Endothelial cell (in vitro differentiated cells): ENCODE measurements around the gene SF1. TPM values are rescaled to one million over a fixed set of nuclear protein-coding genes. Genes with fewer than 3 reads are reported as not detected.

Experiments
- DNase-seq: peaks from one replicate; pipeline ENCODE4 v3.0.0; 2021; ENCODE audit warnings: low spot score
- H3K27ac Mint-ChIP-seq: one replicate; pipeline ENCODE4 v1.8.0; 2021; ENCODE audit warnings: mixed read lengths, inconsistent platforms; ENCODE audit not compliant: unreplicated experiment
- H3K27me3 Mint-ChIP-seq: one replicate; pipeline ENCODE4 v1.8.0; 2021; ENCODE audit warnings: mild to moderate bottlenecking, moderate library complexity, mixed read lengths, inconsistent platforms; ENCODE audit not compliant: unreplicated experiment
- H3K36me3 Mint-ChIP-seq: one replicate; pipeline ENCODE4 v1.8.0; 2021; ENCODE audit warnings: mild to moderate bottlenecking, low read depth, mixed read lengths, inconsistent platforms; ENCODE audit not compliant: unreplicated experiment
- H3K4me1 Mint-ChIP-seq: one replicate; pipeline ENCODE4 v1.8.0; 2021; ENCODE audit warnings: mild to moderate bottlenecking, mixed read lengths, inconsistent platforms; ENCODE audit not compliant: unreplicated experiment
- H3K4me3 Mint-ChIP-seq: one replicate; pipeline ENCODE4 v1.8.0; 2021; ENCODE audit warnings: mild to moderate bottlenecking, mixed read lengths, inconsistent platforms; ENCODE audit not compliant: unreplicated experiment
- H3K9me3 Mint-ChIP-seq: one replicate; pipeline ENCODE4 v1.8.0; 2021; ENCODE audit warnings: mixed read lengths, inconsistent platforms; ENCODE audit not compliant: unreplicated experiment
- total RNA-seq: library from RNA; stranded (reverse); fragmentation: NEBNext Ultra II Directional; extraction: Animal tissue kit (Norgen Biotek cat#: 25700); gene quantifications from one replicate; pipeline ENCODE4 v1.2.1, GENCODE V29; 2021; ENCODE audit not compliant: unreplicated experiment
- TF ChIP-seq, protein P1 (sequence below): fragments of 200-600 bp; sonication (generic); IDR thresholded peaks from one replicate; pipeline ENCODE4 v1.5.0; 2021; ENCODE audit warnings: antibody characterized with exemption; ENCODE audit not compliant: unreplicated experiment

SF1 gene
- total RNA-seq, 1 donor from 2014 or later, result 322 TPM

DNA sequence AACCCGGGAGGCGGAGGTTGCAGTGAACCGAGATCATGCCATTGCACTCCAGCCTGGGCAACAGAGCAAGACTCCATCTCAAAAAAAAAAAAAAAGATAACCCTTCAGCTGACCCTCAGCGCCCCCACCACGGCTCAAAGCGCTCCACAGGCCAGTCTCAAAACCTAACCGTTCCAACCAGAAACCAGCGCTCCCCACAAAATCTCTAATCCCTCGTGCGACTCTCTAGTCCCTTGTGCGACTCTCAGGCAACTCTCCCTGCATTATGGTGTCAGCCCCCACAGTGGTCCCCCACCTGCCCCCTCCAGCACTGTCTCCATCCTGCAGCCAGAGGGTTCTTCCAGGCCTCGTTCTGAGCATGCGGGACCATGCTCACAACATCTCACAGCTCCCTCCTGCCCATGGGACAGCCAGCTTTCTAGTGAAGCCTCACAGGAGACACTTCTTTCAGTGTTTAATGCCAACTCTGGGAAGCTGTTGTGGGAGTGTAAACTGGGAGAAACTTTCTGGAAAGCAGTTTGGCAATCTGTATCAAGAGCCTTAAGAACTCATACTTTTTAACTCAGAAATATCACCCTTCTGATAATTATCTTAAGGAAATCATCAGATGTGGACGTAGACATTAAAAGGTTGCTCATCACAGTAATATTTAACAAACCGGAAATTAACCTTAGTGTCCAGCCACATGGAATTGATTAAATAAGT, 30.2 kb downstream of the SF1 start:
- TF ChIP-seq, protein P1, sequence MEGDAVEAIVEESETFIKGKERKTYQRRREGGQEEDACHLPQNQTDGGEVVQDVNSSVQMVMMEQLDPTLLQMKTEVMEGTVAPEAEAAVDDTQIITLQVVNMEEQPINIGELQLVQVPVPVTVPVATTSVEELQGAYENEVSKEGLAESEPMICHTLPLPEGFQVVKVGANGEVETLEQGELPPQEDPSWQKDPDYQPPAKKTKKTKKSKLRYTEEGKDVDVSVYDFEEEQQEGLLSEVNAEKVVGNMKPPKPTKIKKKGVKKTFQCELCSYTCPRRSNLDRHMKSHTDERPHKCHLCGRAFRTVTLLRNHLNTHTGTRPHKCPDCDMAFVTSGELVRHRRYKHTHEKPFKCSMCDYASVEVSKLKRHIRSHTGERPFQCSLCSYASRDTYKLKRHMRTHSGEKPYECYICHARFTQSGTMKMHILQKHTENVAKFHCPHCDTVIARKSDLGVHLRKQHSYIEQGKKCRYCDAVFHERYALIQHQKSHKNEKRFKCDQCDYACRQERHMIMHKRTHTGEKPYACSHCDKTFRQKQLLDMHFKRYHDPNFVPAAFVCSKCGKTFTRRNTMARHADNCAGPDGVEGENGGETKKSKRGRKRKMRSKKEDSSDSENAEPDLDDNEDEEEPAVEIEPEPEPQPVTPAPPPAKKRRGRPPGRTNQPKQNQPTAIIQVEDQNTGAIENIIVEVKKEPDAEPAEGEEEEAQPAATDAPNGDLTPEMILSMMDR, result no peak
- H3K4me3 Mint-ChIP-seq, result peak overlapping the region; percentile 31
- peak overlapping the region; percentile 9 for H3K27ac Mint-ChIP-seq
- H3K4me1 Mint-ChIP-seq, result peaks cover 6% of the 10 kb centered on the region
- no peak for DNase-seq
- H3K27me3 Mint-ChIP-seq, result peaks cover 15% of the 10 kb centered on the region
- H3K9me3 Mint-ChIP-seq, result no peaks in the 10 kb centered on the region
- no peaks in the 10 kb centered on the region for H3K36me3 Mint-ChIP-seq

DNA sequence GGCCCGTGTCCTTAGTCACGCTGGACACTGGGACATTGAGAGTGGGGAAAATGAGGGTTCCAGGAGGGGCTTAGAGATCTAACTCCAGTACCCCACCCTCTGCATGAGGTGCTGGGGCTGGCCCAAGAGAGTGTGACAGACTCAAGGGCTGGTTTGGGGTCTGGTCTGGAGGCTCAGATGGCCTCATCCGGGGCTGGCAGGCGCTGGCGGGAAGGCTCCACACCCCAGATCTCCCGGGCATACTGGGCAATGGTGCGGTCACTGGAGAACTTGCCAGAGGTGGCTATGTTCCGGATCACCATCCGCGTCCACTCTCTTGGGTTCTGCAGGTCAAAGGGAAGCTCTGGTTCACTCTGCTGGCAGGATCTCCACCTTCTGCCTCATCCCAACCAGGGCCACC, 31.9 kb downstream of the SF1 start:
- peaks cover 12% of the 10 kb centered on the region for H3K27me3 Mint-ChIP-seq
- peaks cover 12% of the 10 kb centered on the region for H3K4me1 Mint-ChIP-seq
- no peak overlapping the region for H3K27ac Mint-ChIP-seq
- peak overlapping the region; percentile 51 for H3K4me3 Mint-ChIP-seq
- TF ChIP-seq, protein P1, result no peak
- no peaks in the 10 kb centered on the region for H3K9me3 Mint-ChIP-seq
- DNase-seq, result no peak
- H3K36me3 Mint-ChIP-seq, result peaks cover 4% of the 10 kb centered on the region

DNA sequence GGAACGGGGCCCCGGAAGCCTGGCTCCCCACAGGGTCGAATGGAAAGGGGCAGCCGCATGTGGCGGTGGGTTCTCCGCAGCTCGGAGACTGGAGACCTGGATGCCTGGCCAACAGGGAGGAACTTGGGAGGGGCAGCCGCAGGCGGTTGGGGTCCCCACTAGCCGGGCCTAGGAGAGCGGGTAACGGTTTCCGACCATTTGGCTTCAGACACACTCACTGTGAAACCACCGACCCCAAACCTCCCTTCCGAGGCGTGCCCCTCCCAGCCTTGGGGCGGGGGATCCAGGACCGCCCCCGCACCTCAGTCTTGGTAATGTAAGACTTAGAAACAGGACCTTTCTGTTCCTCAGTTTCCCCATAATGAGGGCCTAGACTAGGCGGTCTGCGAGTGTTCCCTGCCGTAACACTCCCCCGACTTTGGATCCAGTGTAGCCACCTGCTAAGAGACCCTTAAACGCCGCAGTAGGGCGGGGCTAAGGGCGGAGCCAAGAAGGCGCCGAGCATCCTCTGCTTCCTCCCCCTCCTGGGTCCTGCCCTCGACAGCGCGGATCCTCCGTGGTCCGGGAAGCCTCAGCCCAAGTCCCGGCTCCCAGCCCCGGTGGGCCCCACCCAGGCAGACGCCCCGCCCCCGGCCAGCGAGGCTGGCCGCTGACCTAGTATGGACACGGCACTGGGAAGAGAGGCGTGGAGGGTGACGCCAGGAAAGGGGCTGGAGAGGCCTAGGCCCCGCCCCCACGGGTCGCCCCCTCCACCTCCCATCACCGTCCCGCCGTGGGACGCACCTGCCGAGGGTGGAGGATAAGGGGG, 32.6 kb downstream of the SF1 start:
- H3K27me3 Mint-ChIP-seq, result peaks cover 15% of the 10 kb centered on the region
- H3K4me3 Mint-ChIP-seq, result peak overlapping the region; percentile 94
- TF ChIP-seq, protein P1, result no peak
- peak overlapping the region; percentile 97 for H3K27ac Mint-ChIP-seq
- H3K4me1 Mint-ChIP-seq, result peaks cover 16% of the 10 kb centered on the region
- H3K36me3 Mint-ChIP-seq, result peaks cover 5% of the 10 kb centered on the region
- no peaks in the 10 kb centered on the region for H3K9me3 Mint-ChIP-seq
- peak; percentile 87 for DNase-seq

DNA sequence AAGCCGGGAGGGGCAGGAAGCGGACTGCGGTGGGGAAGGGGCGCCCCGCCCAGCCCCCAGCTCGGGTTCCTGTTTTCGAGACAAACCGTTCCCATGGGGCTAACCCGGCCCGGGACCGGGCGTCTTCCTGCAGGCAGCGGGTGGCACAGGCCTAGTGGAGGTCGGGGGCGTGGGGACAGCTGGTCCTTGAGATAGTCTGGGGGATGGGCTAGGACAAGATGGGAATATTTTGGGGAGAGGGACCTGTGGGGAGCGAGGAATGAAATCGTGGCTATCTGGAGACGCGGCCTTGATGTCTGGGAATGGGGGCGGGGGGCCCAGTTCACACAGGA, 33.2 kb downstream of the SF1 start:
- H3K27ac Mint-ChIP-seq, result peak overlapping the region; percentile 97
- peak; percentile 76 for DNase-seq
- peaks cover 21% of the 10 kb centered on the region for H3K4me1 Mint-ChIP-seq
- peaks cover 11% of the 10 kb centered on the region for H3K36me3 Mint-ChIP-seq
- H3K4me3 Mint-ChIP-seq, result peak overlapping the region; percentile 94
- no peaks in the 10 kb centered on the region for H3K9me3 Mint-ChIP-seq
- TF ChIP-seq, protein P1, result no peak
- peaks cover 14% of the 10 kb centered on the region for H3K27me3 Mint-ChIP-seq

DNA sequence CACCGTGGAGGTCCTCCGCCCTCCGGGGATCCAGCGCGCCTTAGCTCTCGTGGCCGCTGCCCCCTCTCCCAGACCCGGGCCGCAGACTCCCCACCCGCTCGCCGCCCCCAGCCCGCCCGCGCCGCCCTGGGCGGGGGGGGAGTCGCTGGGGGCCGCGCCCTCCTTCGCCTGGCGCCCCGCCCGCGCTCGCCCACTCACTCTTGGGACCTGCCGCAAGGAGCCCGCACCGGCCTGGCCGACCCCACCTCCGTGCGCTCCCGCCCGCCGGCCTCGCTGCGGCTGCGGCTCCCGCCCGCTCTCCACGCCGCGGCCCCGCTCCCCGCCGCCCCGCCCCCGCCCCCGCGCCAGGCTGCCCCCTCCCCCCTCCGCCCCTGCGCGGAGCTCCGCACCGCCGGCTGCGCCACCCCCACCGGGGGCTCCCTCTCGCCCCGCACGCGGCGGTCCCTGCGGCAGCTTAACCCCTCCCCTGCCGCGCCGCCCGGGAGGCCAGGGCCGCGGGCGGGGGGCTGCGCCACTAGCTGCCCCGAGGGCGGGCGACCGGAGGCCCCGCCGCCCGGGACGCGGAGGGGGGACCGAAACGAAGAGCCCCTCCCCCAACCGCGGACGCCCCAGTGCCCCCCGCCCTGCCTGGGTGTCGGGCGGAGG, 33.7 kb downstream of the SF1 start:
- DNase-seq, result peak; percentile 44
- Mint-ChIP-seq H3K4me3 (peak overlapping the region; percentile 93), H3K27me3 (peaks cover 14% of the 10 kb centered on the region), H3K27ac (no peak overlapping the region), H3K4me1 (peaks cover 21% of the 10 kb centered on the region), H3K36me3 (peaks cover 13% of the 10 kb centered on the region), H3K9me3 (no peaks in the 10 kb centered on the region)
- TF ChIP-seq, protein P1, result no peak
